ENCODE data around the gene NALCN.

- TF ChIP-seq KLF1 (tag by site-specific recombination; IDR thresholded peaks at IDR 0.05) (no peak), ZNF157 (tag by site-specific recombination; IDR thresholded peaks at IDR 0.05) (no peak)
These were observed 125.1 kb downstream of the NALCN start for GRCh38 chr13:101291206-101291605.

Data from HEK293 (cell line).